RWPE2 (cell line): ENCODE measurements around the gene SMIM41.

Experiments
- ATAC-seq: fragments of 200-7000 bp; cut with Tn5 transposase; 3 replicates; pipeline ENCODE4 v1.9.1; 2021; ENCODE audit warnings: low read depth
- DNase-seq: peaks from one replicate; pipeline ENCODE4 v3.0.0-alpha.2; 2020; ENCODE audit warnings: low spot score
- H3K27ac ChIP-seq: fragments of 450-650 bp; 2 replicates; pipeline ENCODE4 v1.5.1; 2017; ENCODE audit warnings: mild to moderate bottlenecking; ENCODE audit not compliant: poor library complexity, severe bottlenecking
- H3K27me3 ChIP-seq: fragments of 250-450 bp; sonication (Bioruptor Pico); 2 replicates; pipeline ENCODE4 v1.5.1; 2021; ENCODE audit warnings: mild to moderate bottlenecking, moderate library complexity; ENCODE audit not compliant: insufficient read depth, poor library complexity, severe bottlenecking
- H3K36me3 ChIP-seq: fragments of 250-450 bp; sonication (Bioruptor Pico); 2 replicates; pipeline ENCODE4 v1.5.1; 2020; ENCODE audit warnings: low read depth, mild to moderate bottlenecking, moderate library complexity
- H3K4me1 ChIP-seq: fragments of 250-450 bp; sonication (Bioruptor Pico); 2 replicates; pipeline ENCODE4 v1.5.1; 2021; ENCODE audit warnings: mild to moderate bottlenecking, moderate library complexity; ENCODE audit not compliant: insufficient read depth, poor library complexity, severe bottlenecking
- H3K4me3 ChIP-seq: fragments of 250-450 bp; sonication (Bioruptor Pico); 2 replicates; pipeline ENCODE4 v1.5.1; 2021; ENCODE audit warnings: mild to moderate bottlenecking, moderate library complexity; ENCODE audit not compliant: severe bottlenecking
- H3K9me3 ChIP-seq: fragments of 250-450 bp; sonication (Bioruptor Pico); 2 replicates; pipeline ENCODE4 v1.5.1; 2021; ENCODE audit warnings: mild to moderate bottlenecking, moderate library complexity; ENCODE audit not compliant: severe bottlenecking
- TF ChIP-seq, protein P1 (sequence below): fragments of 450-650 bp; IDR thresholded peaks from one replicate; pipeline ENCODE4 v1.5.1; 2017; ENCODE audit warnings: mild to moderate bottlenecking, moderate library complexity; ENCODE audit not compliant: poor library complexity, severe bottlenecking

The SMIM41 gene

GRCh38 chr12:52066346-52067080 lies 13.0 kb upstream of the SMIM41 start:
- peaks cover 5% of the 10 kb centered on the region; the same call in 1 of the 2 replicates for H3K36me3 ChIP-seq
- no peaks in the 10 kb centered on the region for H3K27me3 ChIP-seq
- peaks cover 6% of the 10 kb centered on the region for H3K4me1 ChIP-seq
- H3K9me3 ChIP-seq: no peaks in the 10 kb centered on the region
- ATAC-seq (no peak), DNase-seq (no peak)
- no peak overlapping the region for H3K27ac ChIP-seq
- TF ChIP-seq, protein P1, sequence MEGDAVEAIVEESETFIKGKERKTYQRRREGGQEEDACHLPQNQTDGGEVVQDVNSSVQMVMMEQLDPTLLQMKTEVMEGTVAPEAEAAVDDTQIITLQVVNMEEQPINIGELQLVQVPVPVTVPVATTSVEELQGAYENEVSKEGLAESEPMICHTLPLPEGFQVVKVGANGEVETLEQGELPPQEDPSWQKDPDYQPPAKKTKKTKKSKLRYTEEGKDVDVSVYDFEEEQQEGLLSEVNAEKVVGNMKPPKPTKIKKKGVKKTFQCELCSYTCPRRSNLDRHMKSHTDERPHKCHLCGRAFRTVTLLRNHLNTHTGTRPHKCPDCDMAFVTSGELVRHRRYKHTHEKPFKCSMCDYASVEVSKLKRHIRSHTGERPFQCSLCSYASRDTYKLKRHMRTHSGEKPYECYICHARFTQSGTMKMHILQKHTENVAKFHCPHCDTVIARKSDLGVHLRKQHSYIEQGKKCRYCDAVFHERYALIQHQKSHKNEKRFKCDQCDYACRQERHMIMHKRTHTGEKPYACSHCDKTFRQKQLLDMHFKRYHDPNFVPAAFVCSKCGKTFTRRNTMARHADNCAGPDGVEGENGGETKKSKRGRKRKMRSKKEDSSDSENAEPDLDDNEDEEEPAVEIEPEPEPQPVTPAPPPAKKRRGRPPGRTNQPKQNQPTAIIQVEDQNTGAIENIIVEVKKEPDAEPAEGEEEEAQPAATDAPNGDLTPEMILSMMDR: no peak
- no peak overlapping the region for H3K4me3 ChIP-seq

DNA sequence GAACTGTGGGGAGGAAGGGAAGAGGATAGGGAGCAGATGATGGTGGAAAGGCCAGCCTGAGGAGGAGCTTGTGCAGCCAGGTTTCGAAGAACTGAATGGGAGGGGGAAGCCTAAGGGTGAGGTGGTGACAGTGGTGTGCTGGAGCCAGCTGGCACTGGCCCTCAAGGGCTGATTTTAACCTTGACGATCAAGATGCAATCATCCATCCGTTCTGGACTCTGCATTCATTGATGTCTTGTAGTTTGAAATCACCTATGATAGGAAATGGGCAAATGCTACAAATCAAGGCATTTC lies 12.5 kb upstream of the SMIM41 start:
- TF ChIP-seq, protein P1: no peak
- Histone ChIP-seq H3K4me3 (no peak overlapping the region), H3K4me1 (peaks cover 6% of the 10 kb centered on the region), H3K27ac (no peak overlapping the region), H3K27me3 (no peaks in the 10 kb centered on the region), H3K36me3 (peaks cover 10% of the 10 kb centered on the region), H3K9me3 (no peaks in the 10 kb centered on the region)
- DNase-seq: no peak
- no peak for ATAC-seq

DNA sequence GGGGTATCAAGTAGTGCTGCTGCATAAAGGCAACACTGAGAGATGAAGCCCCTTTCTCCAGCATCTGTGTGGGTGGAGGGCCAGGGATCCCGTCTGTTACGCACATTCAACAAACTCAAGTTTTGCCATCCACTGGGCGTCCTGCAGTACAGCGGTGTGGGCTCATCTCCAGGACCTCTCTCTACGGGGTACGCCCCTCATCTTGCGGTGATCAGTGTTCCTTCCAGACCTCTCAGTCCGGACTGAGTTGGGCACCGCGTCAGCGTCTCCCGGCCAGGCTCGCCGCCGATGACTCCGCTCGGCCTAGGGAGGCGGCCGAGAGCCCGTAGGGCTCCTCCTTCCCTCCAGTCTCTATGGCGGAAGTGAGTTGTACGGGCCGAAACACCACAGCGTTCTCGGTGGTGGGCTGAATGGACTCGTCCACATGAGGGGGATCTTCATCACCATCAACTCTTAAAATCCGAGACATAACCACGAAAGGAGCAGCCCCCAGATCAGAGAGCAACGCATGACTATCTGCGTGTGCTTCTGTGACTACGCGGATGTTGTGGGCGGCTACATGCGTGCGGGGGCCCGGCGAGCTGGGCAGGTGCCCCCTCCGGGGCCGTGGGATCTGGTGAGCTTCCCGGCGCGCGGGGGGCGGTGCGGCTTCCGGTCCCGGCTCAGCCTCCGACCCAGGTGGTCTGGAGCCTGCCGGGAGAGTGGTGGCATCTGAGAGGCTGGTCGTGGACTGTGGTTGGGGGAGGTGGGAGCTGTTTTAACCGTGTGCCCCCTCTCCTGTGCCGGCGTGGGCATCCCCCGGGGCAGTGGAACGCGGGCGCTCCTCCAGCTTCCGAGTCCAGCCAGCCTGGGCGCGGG lies 9.9 kb upstream of the SMIM41 start, which contains the start of gene ATG101:
Gene ATG101 (plus strand): TSS at position 652 of the 858 bp plus-strand sequence. CDS start 3,673 bp downstream, outside the sequence.
- Histone ChIP-seq H3K36me3 (peaks cover 31% of the 10 kb centered on the region), H3K4me3 (peak within 1 kb of the TSS; percentile 98), H3K4me1 (peaks cover 6% of the 10 kb centered on the region), H3K27me3 (no peaks in the 10 kb centered on the region), H3K27ac (peak within 1 kb of the TSS; percentile 35), H3K9me3 (no peaks in the 10 kb centered on the region)
- DNase-seq (peak; percentile 86), ATAC-seq (peak; percentile 98)
- TF ChIP-seq, protein P1: peak; percentile 88

GRCh38 chr12:52070185-52070925 lies 9.1 kb upstream of the SMIM41 start:
- no peaks in the 10 kb centered on the region for H3K27me3 ChIP-seq
- peaks cover 37% of the 10 kb centered on the region for H3K36me3 ChIP-seq
- peak overlapping the region; percentile 35 for H3K27ac ChIP-seq
- TF ChIP-seq, protein P1: no peak
- peaks cover 6% of the 10 kb centered on the region for H3K4me1 ChIP-seq
- ATAC-seq (peak; percentile 38), DNase-seq (no peak)
- H3K4me3 ChIP-seq: peak overlapping the region; percentile 98
- H3K9me3 ChIP-seq: no peaks in the 10 kb centered on the region
